ENCODE results near the gene APLN. TPM values are rescaled to one million over a fixed set of nuclear protein-coding genes. Genes with fewer than 3 reads are reported as not detected.

The APLN gene
- total and polyA plus RNA-seq, 10 donors = 0.09 to 2.0 (median 0.26) TPM; not detected in 2

GRCh38 chrX:129612396-129612795, 42.4 kb downstream of the APLN start:
- 81 to 88% (median 84%) methylated on average over 2 of the region's 2 CpGs for WGBS, 5 donors
- DNase-seq = no peak
- no peaks in the 10 kb centered on the region for H3K9me3 ChIP-seq
- no peak overlapping the region for H3K4me3 ChIP-seq
- no peak overlapping the region for H3K27ac ChIP-seq
- no peak for TF ChIP-seq CTCF (IDR thresholded peaks at IDR 0.05 in 8 of 11, conservative IDR thresholded peaks at IDR 0.05 in 3 of 11)
- TF ChIP-seq POLR2A (IDR thresholded peaks at IDR 0.05) = no peak
- no peak for TF ChIP-seq POLR2AphosphoS5 (IDR thresholded peaks at IDR 0.05)
- intact Hi-C loops (cut with DNase I; ENCODE audit: low total_unique reads) = loop anchor here (10.0 kb wide), 1 partner anchor 442 kb away; no protein-coding TSS in a partner anchor
- no peaks in the 10 kb centered on the region for H3K4me1 ChIP-seq
- no peaks in the 10 kb centered on the region for H3K36me3 ChIP-seq
- H3K27me3 ChIP-seq (replicated peaks in 1 of 7) = no peaks in the 10 kb centered on the region

- peaks cover 2 to 20% (median 9%) of the 10 kb centered on the region in 6 donors for H3K4me1 ChIP-seq
- no peak overlapping the region for H3K27ac ChIP-seq
- DNase-seq = no peak
- H3K36me3 ChIP-seq = no peaks in the 10 kb centered on the region
- no peaks in the 10 kb centered on the region for H3K9me3 ChIP-seq
- no peak overlapping the region for H3K4me3 ChIP-seq
- 48 to 89% (median 79%) methylated on average over 1 of the region's 1 CpG for WGBS, 5 donors
- no peaks in the 10 kb centered on the region for H3K27me3 ChIP-seq (replicated peaks in 1 of 7)
- intact Hi-C loops (cut with DNase I; ENCODE audit: low total_unique reads) = loop anchor here (10.0 kb wide), 1 partner anchor 1305 kb away; no protein-coding TSS in a partner anchor
- TF ChIP-seq POLR2A (IDR thresholded peaks at IDR 0.05) (no peak), POLR2AphosphoS5 (IDR thresholded peaks at IDR 0.05) (no peak), CTCF (IDR thresholded peaks at IDR 0.05 in 8 of 11, conservative IDR thresholded peaks at IDR 0.05 in 3 of 11) (no peak)
Observed at GRCh38 chrX:129609395-129609794, 45.4 kb downstream of the APLN start.

- intact Hi-C loops (cut with DNase I; ENCODE audit: low total_unique reads) = loop anchor here (10.0 kb wide), 1 partner anchor 1306 kb away; no protein-coding TSS in a partner anchor
- DNase-seq = no peak
- Histone ChIP-seq H3K4me3 (no peak overlapping the region), H3K27ac (no peak overlapping the region), H3K36me3 (no peaks in the 10 kb centered on the region), H3K9me3 (no peaks in the 10 kb centered on the region), H3K27me3 (replicated peaks in 1 of 7) (peaks cover 0 to 4% (median 0%) of the 10 kb centered on the region in 7 donors), H3K4me1 (peaks cover 3 to 29% (median 11%) of the 10 kb centered on the region in 6 donors)
- WGBS, 5 donors = 77 to 100% (median 90%) methylated on average over 3 of the region's 3 CpGs
- no peak for TF ChIP-seq CTCF (IDR thresholded peaks at IDR 0.05 in 8 of 11, conservative IDR thresholded peaks at IDR 0.05 in 3 of 11)
- no peak for TF ChIP-seq POLR2AphosphoS5 (IDR thresholded peaks at IDR 0.05)
- TF ChIP-seq POLR2A (IDR thresholded peaks at IDR 0.05) = no peak
Observed at GRCh38 chrX:129608496-129608895, 46.3 kb downstream of the APLN start.

- Histone ChIP-seq H3K27me3 (replicated peaks in 1 of 7) (peaks cover 0 to 10% (median 0%) of the 10 kb centered on the region in 7 donors), H3K4me3 (no peak overlapping the region), H3K36me3 (no peaks in the 10 kb centered on the region), H3K27ac (no peak overlapping the region), H3K9me3 (no peaks in the 10 kb centered on the region), H3K4me1 (peaks cover 3 to 30% (median 11%) of the 10 kb centered on the region in 6 donors)
- intact Hi-C loops (cut with DNase I; ENCODE audit: low total_unique reads) = loop anchor here (10.0 kb wide), 1 partner anchor 1308 kb away; no protein-coding TSS in a partner anchor
- WGBS, 5 donors = 2 to 7% (median 4%) methylated on average over 4 to 5 of the region's 5 CpGs
- TF ChIP-seq POLR2A (IDR thresholded peaks at IDR 0.05) (no peak), CTCF (IDR thresholded peaks at IDR 0.05 in 8 of 11, conservative IDR thresholded peaks at IDR 0.05 in 3 of 11) (peak; percentile 60 to 96 (median 82))
- DNase-seq = no peak
Observed at GRCh38 chrX:129606918-129607317, 47.8 kb downstream of the APLN start.

All from spleen (tissue), 11 donors.